CD4-positive, alpha-beta T cell treated with Interferon alpha-2 for 1 hour (primary cell): Measurements from ENCODE around the gene ATG7.

Experiments
- DNase-seq, 2 donors: peaks; one replicate each; pipeline ENCODE4 v3.0.0-alpha.2; 2020 to 2022

Gene ATG7

DNA sequence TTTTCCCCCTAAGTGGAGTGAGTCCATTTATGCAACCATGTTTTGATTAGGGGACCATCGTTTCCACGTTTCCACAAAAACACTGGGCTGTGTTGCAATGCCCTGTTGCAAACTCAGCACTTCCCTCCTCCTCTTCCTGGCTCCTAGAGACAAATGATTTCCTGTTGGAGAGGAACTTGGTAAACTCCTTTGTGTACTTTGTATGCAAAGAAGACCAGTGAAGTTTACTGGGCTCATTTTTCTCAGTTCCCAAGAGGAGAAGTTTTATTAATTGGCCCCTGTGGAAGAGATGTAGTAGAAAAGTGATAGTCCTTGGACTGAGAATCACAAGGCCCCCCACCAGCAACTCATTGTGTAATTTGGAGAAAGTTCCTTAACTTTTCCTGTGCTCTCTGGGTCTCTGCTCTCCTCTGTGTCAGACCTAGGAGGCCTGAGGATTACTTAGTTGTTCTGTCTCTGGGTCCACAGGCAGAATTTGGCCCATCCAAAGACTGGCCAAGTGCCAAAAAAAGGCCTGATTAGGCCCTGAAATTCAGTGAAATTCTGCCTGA, 95.0 kb downstream of the ATG7 start:
- DNase-seq = no peak

DNA sequence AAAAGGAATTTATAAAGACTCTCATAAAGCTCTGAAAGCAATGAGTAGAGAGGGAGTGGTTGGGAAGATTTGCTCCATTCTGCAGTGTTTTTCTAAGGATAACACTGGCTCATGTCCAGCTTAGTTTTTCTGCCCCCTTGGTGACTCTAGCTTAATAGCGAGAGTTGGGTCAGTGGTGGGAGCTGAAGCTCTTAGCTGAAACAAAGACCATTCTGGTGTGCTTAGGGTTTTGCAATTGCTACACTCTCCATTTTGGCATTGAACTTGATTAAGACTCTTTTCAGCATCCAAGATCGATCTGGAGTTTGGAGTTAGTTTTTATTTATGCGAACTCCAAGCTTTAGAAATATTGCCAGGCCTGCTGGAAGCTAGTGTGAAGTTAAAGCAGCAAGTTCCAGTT, 98.0 kb downstream of the ATG7 start:
- DNase-seq = no peak

DNA sequence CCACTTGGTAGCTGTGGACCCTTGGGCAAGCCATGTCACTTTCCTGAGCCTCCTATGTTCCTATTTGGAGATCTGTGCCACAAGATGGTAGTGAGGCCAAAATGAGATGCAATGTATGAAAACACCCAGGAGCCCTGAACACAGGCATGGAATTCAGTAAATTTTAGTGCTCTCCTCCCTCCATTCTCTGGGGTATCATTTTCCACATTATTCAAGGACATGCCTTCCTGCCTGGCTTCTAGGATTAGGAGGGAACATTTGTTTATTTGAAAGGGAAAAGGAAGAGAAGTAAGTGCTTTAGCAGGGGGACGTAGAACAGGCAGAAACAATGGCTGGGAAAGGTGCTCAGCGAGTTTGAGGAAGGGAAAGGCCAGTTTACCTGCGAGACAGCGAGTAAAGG, 98.8 kb downstream of the ATG7 start:
- no peak for DNase-seq

DNA sequence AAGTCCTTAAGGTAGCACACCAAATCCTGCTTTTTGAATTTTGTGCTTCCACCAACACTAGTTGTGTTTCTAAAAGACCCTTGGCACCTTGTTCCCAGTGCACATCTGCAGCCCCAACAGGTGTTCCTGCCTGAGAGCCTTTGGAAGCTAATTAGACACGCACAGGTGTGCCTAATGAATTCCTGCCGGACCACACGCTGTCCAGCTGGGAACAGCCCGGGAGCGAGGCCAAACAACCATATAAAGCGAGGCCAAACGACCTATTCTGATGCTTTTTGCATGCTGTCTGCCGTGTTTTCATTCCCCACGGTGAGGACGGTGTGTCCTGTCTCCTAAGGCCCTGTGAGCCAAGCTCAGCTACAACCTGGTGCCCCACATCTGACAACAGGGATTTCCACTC, 99.5 kb downstream of the ATG7 start:
- DNase-seq = no peak

DNA sequence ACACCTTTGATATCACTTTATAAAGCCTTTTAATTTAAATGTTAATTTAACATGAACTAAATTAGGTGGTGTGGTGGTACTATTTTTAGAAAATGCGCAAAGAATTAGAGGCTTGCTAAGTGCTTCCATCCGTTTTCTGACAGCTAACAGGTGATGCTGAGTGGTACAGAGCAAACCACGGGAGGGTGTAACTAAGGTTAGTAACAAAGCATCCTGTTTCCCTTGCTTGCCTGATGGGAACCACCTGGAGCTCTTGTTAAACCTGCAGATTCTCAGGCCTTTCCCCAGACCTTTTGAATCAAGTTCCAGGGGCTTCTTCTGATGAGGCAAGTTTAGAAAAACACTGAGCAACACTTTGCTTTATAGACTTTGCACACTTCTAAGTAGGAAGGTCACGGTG, 101.0 kb downstream of the ATG7 start:
- DNase-seq = no peak

DNA sequence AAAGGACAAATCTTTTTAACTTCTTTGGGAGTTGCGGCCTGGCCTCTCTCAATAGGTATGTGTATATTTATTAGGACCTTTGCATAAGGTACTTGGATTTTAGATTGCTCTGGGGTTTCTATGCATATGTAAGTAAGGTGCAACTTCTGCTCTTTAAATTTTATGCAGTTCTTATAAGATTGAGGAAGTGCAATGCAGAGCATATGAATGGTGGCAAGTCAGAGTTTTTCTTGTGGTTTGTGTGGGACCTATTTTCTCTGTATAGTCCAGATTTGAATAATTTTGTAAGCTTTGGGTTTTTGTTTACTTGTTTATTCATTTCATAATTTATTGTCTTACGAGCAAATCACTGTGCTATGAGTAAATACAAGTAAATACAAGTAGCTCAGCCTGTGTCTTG, 101.5 kb downstream of the ATG7 start:
- no peak for DNase-seq

DNA sequence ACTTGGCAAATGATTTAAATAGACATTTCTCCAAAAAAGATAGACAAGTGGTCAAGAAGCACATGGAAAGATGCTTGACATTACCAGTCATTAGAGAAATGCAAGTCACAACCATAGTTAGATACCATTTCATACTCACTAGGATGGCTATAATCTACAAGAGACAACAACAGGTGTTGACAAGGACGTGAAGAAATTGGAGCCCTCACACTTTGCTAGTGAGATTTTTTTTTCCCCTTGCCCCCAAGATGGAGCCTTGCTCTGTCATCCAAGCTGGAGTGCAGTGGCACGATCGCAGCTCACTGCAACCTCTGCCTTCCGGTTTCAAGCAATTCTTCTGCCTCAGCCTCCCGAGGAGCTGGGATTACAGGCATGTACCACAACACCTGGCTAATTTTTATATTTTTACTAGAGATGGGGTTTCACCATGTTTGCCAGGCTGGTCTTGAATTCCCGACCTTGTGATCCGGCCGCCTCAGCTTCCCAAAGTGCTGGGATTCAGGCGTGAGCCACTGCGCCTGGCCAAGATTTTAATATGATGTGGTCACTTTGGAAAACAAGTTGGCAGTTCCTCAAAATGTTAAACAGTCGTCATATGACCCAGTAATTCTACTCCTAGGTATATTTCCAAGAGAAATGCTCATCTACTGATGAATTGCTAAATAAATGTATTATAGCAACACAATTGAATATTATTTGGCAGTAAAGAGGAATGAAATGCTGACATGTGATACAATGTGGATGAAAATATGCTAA, 103.3 kb downstream of the ATG7 start:
- no peak for DNase-seq

DNA sequence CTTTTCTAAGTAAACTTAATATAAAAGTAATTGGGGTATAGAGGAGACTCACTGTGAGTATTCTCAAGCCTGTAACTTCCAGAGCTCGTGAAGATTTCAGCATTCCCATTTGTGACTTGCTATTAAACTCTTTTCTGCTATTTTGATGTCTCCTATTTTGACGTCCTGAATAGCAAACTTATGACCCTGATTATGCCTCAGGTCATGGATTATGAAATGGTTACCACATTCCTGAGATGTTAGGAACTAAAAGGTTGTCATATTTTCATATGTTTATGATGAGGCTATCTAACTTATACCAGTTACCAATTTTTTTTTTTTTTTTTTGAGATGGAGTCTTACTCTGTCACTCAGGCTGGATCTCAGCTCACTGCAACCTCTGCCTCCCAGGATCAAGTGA, 105.5 kb downstream of the ATG7 start:
- no peak for DNase-seq

DNA sequence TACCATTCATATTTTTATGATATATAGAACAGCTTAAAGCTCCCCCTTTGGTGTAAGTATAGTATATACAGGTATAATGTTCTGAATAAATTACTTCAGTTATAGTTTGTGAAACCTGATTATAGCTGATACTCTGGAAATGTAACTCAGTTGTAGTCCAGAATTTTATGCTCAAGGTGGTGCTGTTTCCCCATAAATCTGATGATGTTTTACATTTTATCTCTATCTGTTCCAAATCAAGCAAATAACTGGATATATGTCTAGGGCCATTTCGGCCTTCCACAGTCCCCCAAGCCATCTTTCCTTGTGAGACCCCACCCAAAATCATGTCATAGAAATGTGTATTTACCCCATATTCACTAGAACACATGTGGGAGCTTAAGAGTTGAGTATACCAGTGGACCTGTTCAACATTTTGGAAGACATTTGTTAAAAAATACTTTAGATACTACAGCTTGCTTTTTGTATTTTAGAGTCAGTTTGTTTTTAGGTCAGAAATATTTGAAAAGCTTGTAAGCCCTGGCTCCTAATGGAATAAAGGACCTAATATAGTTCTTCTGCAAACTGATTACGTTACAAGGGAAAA, 107.1 kb downstream of the ATG7 start:
- peak in 1 of 2 donors; percentile 53 for DNase-seq

DNA sequence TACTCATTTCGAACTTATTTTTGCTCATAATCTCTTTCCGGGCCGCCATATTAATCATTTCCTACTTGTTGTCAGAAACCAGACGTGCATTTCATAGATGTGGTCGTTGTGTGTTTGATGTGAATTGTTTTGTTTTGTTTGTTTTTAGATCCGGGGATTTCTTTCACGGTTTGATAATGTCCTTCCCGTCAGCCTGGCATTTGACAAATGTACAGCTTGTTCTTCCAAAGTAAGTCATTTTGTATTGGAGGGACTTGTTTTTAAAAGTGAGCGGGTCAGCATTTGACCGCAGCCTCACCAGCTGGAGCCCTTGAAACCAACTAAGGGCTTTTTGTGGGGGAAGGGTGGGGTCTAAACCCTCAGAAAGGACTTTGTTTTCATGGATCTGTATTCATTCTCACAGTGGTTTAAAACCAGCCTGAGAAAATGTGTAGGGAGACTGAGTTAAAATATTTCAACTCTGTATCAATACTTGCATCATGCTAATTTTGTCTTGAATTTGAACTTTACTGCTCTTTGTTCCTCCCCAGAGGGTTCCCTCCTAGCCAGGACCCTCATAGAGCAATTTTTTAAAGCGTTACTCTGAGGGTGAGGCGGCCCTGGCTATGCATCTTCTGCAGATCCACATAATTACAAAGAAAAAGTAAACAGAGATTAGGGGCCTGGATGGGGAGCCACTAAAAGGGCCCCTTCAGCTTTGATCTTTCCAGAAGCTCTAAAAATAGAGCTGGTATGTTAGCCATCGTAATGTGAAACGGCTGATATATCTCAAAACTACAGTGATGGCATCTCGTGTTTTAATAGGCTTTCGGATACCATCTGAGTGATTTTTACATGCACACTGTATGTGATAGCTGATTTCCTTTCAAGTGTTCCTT, 107.9 kb downstream of the ATG7 start:
- no peak for DNase-seq

DNA sequence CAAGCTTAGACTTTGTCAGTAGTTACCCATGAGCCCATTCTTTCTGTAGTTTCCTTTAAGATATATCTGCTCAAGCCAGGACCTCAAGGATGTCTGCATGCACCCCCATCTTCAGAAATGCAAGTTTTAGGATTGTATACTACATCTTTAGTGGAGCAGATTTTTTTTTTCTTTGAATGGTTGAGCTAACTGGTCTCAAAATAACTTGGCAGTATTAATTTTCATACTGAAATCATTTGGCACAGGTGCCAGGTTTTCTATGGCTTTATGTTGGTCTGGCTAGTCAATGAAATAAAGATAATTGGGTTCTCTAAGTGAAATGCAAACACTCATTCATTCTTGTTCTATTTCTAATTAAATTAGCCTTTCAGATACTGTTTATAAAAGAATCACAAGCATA, 108.9 kb downstream of the ATG7 start:
- DNase-seq = no peak

DNA sequence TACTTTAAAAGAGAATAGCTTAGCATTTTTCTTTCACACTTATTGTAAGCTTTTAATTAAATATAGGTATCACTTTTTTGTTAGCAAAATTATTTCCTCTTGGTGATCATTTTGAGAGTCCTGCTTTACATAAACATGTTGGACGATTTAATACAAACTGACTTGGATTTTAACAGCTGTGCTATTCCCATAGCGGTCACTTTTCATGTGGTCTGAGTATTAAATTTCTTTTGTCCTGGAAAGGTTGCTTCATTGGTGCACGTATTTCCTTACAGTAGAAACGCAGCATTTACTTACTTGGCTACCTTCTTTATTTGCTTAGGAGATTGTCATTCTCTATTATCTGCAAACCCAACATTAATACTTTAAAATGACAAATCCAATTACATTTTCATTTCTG, 109.4 kb downstream of the ATG7 start:
- no peak for DNase-seq

DNA sequence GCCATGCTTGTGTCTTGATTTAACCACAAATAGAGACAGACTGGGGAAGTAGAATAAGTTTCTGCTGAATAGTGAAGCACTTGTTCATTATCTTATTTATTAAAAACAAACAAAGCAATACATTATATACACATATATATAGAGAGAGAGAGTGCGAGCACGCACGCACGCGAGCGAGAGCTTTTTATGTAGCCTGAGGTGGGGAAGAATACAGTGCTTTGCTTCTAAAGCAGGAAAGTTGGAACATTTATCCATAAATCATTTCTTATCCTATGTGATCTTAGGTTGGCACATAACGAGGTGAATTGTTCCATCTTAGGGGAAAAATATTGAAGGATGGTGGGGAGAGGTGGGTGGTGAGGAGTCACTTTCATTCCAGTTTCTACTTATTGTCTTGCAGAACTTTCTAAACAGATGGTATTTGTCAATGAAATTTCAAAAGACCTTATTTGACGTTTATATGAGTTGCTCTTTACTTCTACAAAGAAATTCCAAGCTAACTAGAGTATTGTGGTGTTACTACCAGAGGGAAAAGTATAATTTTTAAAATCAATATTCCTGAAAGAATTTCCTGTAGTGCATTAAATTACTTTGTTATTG, 110.0 kb downstream of the ATG7 start:
- DNase-seq = no peak

DNA sequence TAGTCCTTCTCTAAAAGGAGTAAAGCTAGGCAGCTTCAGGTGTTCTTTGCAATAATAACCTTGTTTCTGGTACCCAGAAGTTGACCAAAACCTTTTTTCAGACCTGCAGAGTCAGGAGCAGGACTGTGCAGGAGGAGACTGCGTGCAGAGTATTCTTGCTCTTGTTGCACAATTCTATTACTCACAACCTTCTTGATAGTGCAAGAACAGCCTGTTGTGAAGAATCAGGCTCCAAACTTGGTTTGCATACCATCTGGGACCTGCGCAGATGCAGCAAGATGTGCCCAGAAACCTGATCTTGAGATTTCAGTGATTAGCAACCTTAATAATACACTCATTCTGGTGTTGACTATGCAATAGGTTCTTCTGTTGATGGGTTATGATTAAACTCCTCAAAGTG, 111.9 kb downstream of the ATG7 start:
- no peak for DNase-seq

DNA sequence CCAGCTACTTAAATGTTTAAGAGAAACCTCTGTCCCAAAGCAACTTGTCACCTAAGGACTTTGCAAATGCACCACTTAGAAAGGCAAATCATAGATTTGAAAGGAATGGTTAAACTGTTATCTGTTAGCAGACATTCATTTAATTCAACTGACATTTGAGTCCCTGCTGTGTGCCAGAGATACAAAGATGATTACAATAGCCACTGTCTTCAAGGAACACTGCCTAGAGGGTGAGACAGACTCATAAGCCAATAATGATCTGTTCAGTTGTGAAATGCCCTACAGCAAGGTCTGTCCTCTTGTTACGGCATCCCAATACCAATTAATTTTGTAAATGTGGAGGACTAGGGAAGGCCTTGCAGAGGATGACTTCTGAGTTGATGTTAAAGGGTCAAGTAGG, 113.1 kb downstream of the ATG7 start:
- no peak for DNase-seq

DNA sequence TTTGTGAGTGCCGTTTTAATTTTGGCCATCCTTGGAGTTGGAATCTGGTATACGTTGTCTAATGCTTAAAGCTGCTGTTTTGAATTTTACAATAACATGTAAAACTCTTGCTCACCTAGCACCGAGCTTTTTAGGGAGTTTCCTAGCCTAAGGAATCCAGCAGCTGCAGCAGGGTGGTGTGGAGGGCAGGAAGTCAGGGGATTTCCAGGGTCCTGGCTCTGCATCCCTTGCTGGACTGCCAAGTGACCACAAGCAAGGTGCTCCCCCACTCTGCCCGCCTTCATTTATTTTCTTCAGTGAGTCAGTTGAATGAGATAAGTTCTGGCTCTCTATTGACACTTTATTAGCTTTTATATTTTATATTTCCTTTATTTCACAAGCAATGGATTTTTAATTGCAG, 113.7 kb downstream of the ATG7 start:
- DNase-seq = no peak

DNA sequence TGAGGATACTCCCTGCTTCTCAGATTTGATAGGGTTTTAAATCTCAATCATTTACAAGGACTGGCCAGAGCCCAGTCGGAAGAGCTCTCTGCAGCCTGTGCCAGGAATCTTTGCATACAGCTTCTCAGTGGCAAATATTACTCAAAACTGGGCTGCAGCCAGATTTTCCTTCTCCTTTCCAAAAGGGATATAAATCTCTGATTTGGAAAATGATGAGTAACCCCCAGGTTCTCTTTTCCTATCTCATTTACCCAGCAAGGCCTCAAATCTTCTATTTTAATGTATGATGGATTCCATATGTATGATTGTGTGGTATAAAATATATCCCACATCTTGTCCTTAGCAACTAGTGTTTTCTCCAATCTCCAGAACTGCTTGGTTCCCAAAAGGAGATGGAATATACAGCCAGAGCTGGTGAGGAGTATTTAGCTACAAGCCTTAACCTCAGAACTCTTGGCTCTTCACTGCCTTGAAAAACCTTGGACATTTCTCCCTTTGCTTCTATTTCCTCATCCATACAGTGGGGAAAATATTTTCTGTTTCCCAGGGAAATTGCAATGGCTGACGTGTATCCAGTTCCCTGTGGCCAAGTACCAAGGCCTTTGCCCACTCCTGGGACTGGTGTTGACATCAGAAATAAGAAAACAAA, 114.4 kb downstream of the ATG7 start:
- DNase-seq = no peak

DNA sequence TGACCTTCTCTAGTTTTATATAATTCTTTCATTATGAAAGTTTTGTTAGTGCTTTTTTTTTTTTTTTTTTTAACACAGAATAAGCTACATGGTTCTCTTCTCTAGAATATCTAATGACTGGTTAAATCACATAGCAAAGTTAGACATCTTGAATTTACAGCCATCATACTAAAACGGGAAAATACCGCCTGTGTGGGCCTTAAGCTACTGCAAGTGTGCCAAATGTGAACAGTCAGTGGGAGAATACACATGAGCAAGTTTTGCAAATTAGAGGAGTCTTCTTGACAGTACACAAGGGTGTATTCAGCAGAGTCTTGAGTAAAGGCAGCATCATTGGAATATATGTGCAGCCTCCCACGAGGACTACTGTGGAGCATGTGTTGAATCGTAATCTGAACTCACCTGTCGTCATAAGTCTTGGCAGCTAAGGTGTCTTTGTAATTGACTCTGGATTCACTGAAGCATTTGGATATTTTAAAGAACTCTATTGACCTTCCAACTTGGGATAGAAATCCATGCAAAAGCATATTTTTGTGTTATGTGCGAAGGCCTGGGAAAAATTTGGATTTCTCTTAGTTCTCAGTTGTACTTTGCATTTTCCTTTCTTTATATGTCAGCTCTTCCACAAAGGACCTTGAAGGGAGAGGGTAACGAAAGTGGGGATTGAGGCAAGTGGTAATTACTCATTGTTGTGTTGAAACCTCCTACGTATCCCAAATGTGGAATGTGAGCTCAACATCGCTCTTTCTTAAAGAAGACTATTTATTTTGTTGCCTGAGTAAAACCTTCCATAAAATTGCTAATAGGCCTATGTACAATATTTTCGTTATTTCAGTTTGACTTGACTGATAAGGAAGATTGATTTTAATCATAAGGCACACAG, 117.4 kb downstream of the ATG7 start:
- no peak for DNase-seq

DNA sequence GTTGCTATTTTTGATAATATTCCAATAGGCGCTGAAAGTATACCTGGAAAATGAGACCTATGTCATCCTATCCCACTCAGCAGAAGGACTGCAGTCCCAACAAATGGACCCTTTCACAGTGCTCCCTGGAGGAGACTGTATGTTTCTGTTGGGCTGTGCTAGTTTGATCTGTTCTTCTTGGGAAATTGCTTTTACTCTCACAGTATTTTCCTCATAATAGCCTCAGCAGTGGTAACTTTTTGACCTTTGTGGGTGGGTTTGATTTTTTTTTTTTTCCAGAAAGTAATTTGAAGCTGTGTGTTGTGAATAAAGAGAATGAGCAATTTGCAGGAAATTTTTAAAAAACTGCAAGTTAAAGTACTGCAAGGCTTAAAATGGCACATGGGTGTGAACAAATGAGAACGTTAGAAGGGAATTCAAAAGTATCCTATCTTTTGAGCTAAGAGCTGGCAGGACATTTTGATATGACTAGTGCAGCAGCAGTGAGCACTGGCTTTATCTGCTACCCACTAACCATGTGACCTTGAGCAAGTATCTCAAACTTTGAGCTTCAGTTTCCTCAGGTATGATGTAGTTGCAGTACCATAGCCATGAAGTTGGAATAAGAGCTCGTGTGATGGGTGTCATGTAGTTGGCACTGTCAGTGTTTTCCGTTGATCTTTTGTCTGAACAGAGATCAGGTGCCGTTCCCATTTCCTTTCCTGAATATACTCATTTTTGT, 118.4 kb downstream of the ATG7 start:
- no peak for DNase-seq

DNA sequence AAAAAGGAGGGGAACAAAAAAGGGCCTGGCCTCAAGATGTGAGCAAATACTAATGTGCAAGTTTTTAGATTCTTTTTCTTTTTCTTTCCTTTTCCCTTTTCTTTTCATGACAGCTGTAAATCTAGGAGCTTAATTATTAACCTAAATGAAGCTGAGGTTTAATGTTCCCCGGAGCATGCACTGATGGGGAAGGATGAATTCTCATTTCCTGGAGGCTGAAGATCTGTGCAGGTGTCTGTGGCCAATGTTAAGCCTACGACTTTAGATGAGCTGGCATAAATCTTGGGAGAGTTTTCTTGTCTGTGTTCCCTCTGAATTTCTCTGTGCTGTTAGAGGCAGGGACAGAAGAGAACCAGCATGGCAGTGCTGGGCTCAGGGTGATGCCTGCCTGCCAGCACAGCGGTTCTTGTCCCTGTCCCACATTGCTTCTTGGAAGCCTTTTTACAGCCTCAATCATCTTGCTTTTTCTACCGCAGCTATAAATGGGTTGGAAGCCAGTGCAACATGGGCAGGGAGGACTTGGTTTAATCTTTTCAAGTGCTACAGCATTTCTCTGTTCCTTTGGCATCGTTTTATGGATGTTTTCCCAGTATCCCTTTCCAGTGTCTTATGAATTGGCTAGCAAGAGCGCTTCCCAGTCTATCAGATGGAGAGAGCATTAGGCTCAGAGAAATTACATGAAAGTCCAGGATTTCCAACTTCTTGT, 119.1 kb downstream of the ATG7 start:
- DNase-seq = no peak
